ENCODE data around the gene CACHD1. TPM values are rescaled to one million over a fixed set of nuclear protein-coding genes. Genes with fewer than 3 reads are reported as not detected.
"Not testable (repeated sequence)": the region's sequence is repeated elsewhere in the genome, so short reads cannot be mapped to it uniquely, and the experiment has no call there.

Gene CACHD1
- polyA plus RNA-seq, 3 donors: 3.5 to 9.1 (median 7.6) TPM

DNA sequence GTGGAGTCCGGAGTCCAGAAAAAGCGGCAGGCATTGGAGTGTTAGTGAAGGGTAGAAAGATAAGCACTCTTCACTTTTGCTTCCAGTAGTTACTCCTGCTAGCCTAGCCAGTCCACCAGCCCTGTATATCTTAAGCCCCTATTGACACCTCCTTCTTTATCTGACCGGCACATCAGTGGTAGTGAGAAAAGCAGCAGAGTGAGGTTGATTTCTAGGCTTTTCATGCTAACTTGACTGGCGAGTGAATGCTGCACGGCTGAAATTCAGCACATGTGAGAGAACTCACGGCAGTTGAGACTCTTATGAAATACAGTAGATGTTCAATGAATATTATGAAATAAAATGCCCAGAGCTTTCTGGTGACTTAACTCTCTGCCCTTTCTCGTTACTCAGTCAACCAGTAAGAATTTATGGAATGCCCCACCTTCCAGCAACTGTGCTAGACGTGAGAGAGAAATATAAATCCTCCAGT is 128.2 kb downstream of the CACHD1 start:
- H3K27ac ChIP-seq (ENCODE audit: low read depth, low read length): no peak overlapping the region
- 67 to 82% (median 70%) methylated on average over 8 of the region's 8 CpGs for WGBS, 3 donors

DNA sequence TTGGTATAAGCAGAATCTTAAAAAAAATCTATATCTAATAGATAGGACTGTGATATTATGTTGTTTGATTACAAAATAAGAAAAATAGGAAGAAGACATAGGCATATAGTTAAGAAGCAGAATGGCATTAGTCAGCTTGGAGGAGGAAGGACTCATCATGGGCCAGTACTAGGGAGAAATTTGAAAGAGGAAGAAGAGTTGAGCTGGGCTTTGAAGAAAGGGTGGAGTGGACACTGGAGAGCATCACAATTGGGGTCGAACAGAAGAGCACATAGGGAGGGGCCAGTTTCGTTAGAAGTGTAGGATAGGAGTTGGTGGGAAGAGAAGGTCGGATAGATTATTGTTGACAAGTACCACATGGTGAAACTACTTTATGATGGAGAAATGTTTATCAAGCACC is 129.3 kb downstream of the CACHD1 start:
- WGBS, 3 donors: 87 to 93% (median 88%) methylated on average over 3 of the region's 3 CpGs
- H3K27ac ChIP-seq (ENCODE audit: low read depth, low read length): no peak overlapping the region

GRCh38 chr1:64601207-64601606 is 131.3 kb downstream of the CACHD1 start:
- WGBS, 3 donors: 47 to 51% (median 47%) methylated on average over 3 of the region's 3 CpGs
- no peak overlapping the region for H3K27ac ChIP-seq (ENCODE audit: low read depth, low read length)

DNA sequence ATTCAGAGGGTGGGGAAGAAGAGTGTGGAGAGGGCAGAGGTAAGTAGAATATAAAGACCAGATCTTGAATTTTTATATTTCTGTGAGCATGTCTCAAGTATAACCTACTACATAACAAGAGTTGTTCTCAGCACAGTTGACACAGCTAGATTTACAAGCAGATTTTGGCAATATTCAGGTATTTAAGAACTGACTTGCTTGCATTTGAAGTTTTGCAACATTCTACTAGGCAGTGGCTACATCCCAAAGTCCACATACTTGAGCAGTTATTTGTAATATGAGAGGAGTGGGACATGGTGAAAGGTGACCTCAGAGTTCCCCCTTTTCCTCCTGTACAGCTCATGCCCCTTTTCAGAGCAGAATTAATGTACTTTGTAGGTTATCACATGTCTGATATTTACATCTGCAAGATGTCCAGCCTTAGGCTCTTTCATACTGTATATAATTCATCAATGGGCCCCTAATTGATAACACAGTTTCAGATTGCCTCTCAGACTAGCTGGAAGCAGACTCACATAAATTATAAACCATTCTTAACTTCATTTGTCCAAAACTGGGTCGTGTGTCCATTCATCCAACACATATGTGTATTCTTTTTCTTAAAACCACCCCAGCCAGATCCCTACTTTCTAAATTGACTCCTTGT is 138.2 kb downstream of the CACHD1 start:
- WGBS, 3 donors: 58 to 70% (median 66%) methylated on average over 1 of the region's 1 CpG
- no peak overlapping the region for H3K27ac ChIP-seq (ENCODE audit: low read depth, low read length)

DNA sequence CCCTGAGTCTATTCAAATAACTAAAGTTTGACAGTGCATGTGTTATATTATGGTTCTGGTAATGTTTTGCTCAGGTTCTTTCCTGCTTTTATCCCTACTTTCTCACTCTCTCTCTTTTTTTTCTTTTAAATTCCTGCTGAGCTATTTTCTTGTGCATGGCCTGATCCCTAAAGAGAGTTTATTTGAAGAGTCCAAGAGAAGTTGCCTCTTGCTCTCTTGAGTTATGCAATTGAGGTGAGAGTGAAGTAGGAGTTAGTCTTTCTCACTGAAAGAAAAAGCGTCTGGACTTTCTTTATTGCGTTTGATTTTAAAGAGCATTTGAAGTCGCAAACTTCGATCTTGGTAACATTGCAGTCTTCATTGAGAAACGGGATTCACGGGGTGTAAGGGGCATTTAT is 138.7 kb downstream of the CACHD1 start:
- no peak overlapping the region for H3K27ac ChIP-seq (ENCODE audit: low read depth, low read length)
- 92 to 95% (median 92%) methylated on average over 6 of the region's 6 CpGs for WGBS, 3 donors

DNA sequence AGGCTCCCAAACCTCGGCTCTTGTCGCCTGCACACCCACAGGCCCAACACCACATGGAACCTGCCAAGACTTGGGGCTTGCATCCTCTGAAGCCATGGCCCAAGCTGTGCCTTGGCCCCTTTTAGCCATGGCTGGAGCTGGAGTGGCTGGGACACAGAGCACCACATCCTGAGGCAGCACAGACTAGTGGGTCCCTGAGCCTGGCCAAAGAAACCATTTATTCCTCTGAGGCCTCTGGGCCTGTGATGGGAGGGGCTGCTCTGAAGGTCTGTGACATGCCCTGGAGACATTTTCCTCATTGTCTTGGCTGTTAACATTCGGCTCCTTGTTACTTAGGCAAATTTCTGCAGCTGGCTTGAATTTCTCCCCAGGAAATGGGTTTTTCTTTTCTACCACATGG is 141.0 kb downstream of the CACHD1 start:
- H3K27ac ChIP-seq (ENCODE audit: low read depth, low read length): not testable (repeated sequence)
- WGBS, 3 donors: 76 to 91% (median 84%) methylated on average over 3 of the region's 3 CpGs

DNA sequence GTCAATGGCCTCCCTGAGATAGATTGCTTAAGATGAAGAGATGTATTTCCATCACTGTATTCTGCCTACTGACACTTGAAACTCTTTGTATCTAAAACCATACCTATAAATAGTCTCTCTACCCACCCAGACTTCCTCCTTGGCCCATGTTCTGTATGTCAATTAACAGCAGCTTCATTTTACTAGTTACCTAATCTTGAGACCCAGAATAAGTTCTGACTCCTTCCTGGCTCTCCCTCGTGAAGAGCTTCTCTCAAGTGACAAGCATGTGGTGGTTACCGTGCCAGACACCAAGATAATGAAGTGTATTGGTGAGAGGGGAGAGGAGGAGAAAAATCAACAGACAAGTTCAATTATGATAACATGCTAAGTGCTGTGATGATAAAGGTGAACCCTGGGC is 146.1 kb downstream of the CACHD1 start:
- no peak overlapping the region for H3K27ac ChIP-seq (ENCODE audit: low read depth, low read length)
- 58 to 70% (median 66%) methylated on average over 2 of the region's 2 CpGs for WGBS, 3 donors

GRCh38 chr1:64623750-64624191 is 153.8 kb downstream of the CACHD1 start:
- WGBS, 3 donors: 34 to 50% (median 47%) methylated on average over 4 of the region's 4 CpGs
- no peak overlapping the region for H3K27ac ChIP-seq (ENCODE audit: low read depth, low read length)

DNA sequence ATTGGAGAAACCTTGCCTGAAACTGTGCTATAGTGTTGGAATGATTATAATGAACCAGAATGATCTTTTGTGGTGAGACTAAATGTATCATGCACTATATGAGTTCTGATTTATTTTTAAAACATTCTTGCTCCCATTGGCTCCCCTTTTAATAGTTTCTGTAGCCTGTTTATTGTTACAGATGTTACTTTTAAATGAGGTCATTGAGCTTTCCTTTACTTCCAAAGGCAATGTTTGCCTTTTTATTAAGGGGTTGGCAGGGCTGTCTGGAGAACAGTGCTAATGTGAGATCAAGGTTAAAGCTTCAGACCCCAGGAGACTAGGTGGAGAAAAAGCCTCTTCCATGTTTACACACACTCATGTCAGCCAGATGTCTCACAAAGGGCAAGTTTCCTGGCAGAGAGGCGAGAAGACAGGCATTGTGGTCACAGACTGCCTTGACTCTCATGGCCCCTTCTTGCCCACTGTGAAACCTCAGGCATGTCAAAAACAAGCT is 154.3 kb downstream of the CACHD1 start:
- 9 to 44% (median 40%) methylated on average over 1 of the region's 1 CpG for WGBS, 3 donors
- no peak overlapping the region for H3K27ac ChIP-seq (ENCODE audit: low read depth, low read length)

DNA sequence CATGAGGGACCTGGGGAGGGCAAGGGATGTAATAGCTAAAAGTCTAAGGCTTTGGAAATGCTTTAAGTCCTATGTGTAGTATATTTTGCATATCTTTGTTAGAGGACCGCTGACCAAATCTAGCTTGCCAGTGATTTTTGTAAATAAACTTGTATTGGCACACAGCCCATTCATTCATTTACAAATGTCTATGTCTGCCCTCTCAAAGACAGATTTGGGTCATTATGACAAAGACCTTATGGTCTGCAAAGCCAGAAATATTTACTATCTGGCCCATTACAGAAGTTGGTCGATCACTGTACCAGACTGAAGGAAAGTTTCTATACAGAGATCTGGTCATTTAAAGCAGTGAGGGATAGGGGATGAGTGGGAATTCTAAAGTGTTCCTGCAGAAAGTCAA is 154.9 kb downstream of the CACHD1 start:
- H3K27ac ChIP-seq (ENCODE audit: low read depth, low read length): no peak overlapping the region
- 29 to 49% (median 36%) methylated on average over 2 of the region's 2 CpGs for WGBS, 3 donors

DNA sequence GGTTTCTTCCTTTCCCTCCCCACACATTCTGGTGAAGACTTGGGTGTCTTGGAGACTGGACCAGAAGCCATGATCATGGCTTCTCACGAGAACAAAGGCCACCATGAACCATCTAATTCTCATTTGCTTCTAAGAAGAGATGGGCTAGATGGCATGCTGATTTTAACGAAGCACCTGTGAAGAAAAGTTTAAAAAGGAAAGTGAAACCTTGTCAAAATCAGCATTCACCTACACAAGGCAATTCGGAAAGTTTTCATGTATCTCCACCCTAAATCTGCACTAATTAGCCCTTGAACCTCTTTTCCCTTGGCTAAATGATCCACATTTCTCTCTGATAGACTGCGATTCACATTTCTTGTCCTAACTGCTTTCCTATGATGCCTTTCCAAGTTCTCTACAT is 160.7 kb downstream of the CACHD1 start:
- H3K27ac ChIP-seq (ENCODE audit: low read depth, low read length): no peak overlapping the region
- WGBS, 3 donors: 88 to 96% (median 91%) methylated on average over 4 of the region's 4 CpGs

DNA sequence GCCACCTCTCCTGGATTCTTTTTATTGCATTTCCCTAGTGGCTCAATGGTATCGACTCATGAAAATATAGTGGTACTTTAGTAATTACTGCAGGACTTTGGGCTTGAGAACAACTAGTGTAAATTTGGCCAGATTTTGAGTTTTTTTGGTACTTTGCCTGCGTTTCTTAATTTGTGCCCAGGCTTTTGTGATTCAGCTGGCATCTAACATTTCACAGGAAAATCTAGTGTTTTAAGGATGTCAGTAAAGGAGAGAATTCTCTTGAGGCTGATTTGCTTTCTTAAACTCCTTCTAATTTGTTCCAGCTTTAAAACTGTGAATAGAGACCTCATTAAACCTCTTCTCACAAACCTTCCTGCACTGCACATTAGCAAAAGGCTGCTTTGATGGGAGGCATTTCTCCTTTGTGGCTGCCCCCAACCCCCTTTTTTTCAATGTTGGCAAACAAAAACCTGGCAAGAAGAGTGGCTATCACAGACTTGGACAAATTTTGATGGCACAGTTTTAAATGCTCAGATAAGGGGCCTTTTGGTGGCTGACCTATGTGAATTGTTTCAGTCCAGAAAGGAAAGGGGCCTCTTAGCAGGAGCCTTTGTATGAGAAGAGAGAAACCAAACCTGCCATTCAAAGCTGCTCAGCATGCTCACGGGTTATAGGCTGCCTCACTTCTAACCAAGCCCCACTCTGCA is 161.6 kb downstream of the CACHD1 start:
- WGBS, 3 donors: 67 to 80% (median 77%) methylated on average over 3 of the region's 3 CpGs
- no peak overlapping the region for H3K27ac ChIP-seq (ENCODE audit: low read depth, low read length)

DNA sequence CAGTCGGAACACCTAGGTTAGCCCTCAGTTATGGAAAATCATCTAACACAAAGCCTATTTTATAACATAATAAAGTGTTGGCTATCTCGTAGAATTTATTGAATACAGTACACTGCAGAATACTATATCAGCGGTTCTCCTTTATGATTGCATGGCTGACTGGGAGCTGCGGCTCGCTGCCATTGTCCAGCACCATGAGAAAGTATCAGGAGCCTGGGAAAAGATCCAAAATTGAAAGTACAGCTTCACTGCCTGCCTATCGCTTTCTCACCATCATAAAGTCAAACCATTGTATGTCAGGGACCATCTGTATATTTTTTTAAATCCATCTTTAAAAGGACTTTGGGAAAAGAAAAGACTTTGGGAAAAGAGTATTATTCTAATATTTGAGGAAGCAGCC is 163.0 kb downstream of the CACHD1 start:
- 96% methylated on average over 6 of the region's 6 CpGs for WGBS, 3 donors
- no peak overlapping the region for H3K27ac ChIP-seq (ENCODE audit: low read depth, low read length)

GRCh38 chr1:64645735-64646134 is 175.8 kb downstream of the CACHD1 start:
- 89 to 96% (median 94%) methylated on average over 3 of the region's 3 CpGs for WGBS, 3 donors
- H3K27ac ChIP-seq (ENCODE audit: low read depth, low read length): no peak overlapping the region

DNA sequence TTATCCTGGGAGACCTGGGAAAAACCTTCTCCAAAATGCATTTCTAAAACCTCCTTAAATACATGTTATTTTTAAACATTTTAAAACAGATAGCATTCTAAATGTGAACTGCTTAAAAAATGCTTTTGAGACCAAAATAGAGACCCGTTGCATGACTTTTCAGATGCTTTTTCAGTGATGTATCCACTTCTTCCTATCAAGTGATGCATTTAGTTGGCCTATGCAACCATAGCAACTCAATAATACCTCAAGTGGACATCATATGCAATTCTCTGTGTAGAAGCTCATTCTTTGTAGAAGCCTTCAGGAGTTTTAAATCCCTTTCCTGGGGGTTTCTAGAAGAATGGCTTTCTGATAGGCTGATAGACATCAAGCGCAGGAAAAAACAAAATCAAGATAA is 180.5 kb downstream of the CACHD1 start:
- no peak overlapping the region for H3K27ac ChIP-seq (ENCODE audit: low read depth, low read length)
- WGBS, 3 donors: 87 to 94% (median 91%) methylated on average over 2 of the region's 2 CpGs

DNA sequence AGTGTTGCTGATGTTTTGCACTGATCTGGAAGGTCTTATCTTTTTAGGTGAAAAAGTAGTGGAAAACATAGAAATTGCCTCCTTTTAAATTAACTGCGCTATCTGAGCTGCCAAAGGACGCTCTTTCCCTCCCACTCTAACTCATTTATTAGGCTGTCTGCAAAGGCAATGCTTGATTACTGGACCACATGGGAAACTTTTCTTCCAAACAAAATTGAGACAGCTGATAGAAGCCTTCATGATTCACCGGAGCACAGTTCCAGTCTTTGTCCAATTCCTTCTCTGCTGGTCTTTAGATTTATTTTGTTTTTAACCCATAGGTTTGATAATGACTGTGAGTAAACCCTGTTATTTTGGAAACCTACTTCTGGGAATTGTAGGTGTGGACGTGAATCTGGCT is 181.9 kb downstream of the CACHD1 start:
- no peak overlapping the region for H3K27ac ChIP-seq (ENCODE audit: low read depth, low read length)
- 66 to 96% (median 82%) methylated on average over 4 of the region's 4 CpGs for WGBS, 3 donors

- H3K27ac ChIP-seq (ENCODE audit: low read depth, low read length): no peak overlapping the region
- WGBS, 3 donors: 87 to 97% (median 96%) methylated on average over 2 of the region's 2 CpGs
Observed at GRCh38 chr1:64653466-64653865, 183.5 kb downstream of the CACHD1 start.

DNA sequence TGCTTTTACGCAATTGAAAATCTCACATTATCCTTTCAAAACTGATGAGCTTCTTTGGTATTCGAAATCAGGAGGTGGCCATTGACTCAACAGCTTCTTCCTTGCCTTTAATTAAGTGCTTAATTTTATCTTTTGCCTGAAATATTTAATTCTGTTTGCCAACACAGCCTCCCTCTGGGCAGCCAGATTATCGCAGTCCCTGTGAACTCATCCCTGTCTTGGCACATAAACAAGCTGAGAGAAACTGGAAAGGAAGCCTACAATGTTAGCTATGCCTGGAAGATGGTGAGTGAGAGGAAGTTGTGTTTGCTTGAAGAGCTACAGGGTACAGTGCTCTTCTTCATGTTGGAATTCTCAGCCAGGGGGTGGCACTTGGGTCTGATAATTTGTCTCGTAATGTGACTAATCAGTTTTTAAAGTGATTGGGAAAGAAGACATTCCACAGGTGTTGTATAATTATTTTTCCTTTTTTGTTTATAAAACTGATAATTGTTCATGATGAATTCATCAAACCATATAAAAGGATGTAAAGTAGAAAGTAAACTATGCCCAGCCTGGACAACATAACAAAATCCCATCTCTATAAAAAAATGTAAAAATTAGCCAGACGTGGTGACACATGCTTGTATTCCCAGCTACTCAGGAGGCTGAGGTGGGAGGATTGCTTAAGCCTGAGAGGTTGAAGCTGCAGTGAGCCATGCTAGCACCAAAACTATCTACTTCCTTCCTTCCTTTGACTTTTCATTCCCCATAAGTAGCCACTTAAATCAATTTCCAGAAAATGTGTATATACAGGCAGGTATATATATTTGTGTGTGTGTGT is 184.8 kb downstream of the CACHD1 start:
- no peak overlapping the region for H3K27ac ChIP-seq (ENCODE audit: low read depth, low read length)
- 61 to 82% (median 66%) methylated on average over 5 of the region's 5 CpGs for WGBS, 3 donors

GRCh38 chr1:64655861-64656260 is 185.9 kb downstream of the CACHD1 start:
- H3K27ac ChIP-seq (ENCODE audit: low read depth, low read length): no peak overlapping the region
- WGBS, 3 donors: 72 to 89% (median 89%) methylated on average over 2 of the region's 2 CpGs

All from adipose tissue (tissue), 3 donors.